K562 (cell line): ENCODE results near the gene USP2.

ENCODE experiments used
- SIN3A ChIP-seq, 2 experiments: fragments of 150-350 bp in 1 of 2; IDR thresholded peaks; 2 replicates each; pipeline ENCODE4 v1.6.1; 2011 to 2016; ENCODE audit warnings: borderline replicate concordance in 2 of 2, low read depth in 2 of 2, low read length in 2 of 2, mild to moderate bottlenecking in 2 of 2, moderate library complexity in 2 of 2; ENCODE audit not compliant: control insufficient read depth in 1 of 2
- SMAD3 ChIP-seq: fragments of 450-650 bp; formaldehyde crosslinking; conservative IDR thresholded peaks from 2 replicates; pipeline ENCODE4 v1.4.0; 2020; ENCODE audit warnings: mild to moderate bottlenecking

GRCh38 chr11:119371067-119371601, 10.4 kb downstream of the USP2 start:
- TF ChIP-seq SMAD3 (CRISPR knock-in tag), result no peak
- no peak for TF ChIP-seq SIN3A (IDR thresholded peaks at IDR 0.05; ENCODE audit: borderline replicate concordance in 2 of 2, control insufficient read depth in 1 of 2, low read depth in 2 of 2, low read length in 2 of 2)
